HAP-1 (cell line): ENCODE data around the gene PLPP7.
"Not testable (repeated sequence)": the region's sequence is repeated elsewhere in the genome, so short reads cannot be mapped to it uniquely, and the experiment has no call there.

Experiments used
- DNase-seq, 2 experiments: peaks; one replicate each; pipeline ENCODE4 v3.0.0-alpha.2; 2016 to 2020; ENCODE audit warnings: low spot score in 2 of 2
- H3K27me3 ChIP-seq: fragments of 250-450 bp; sonication (Bioruptor Pico); 2 replicates; pipeline ENCODE4 v1.5.1; 2020; ENCODE audit warnings: low read depth, mild to moderate bottlenecking, moderate library complexity
- H3K36me3 ChIP-seq: fragments of 250-450 bp; sonication (Bioruptor Pico); replicated peaks from 2 replicates; pipeline ENCODE4 v1.5.1; 2020; ENCODE audit warnings: mild to moderate bottlenecking
- H3K4me1 ChIP-seq: fragments of 250-450 bp; sonication (Bioruptor Pico); 2 replicates; pipeline ENCODE4 v1.5.1; 2020; ENCODE audit warnings: mild to moderate bottlenecking
- H3K4me3 ChIP-seq: fragments of 250-450 bp; sonication (Bioruptor Pico); 2 replicates; pipeline ENCODE4 v1.5.1; 2020; ENCODE audit warnings: mild to moderate bottlenecking, moderate library complexity
- H3K9me3 ChIP-seq: fragments of 250-450 bp; sonication (Bioruptor Pico); 2 replicates; pipeline ENCODE4 v1.5.1; 2020; ENCODE audit warnings: mild to moderate bottlenecking, moderate library complexity
- in situ Hi-C: fragments of 300-500 bp; cut with MboI; formaldehyde crosslinking; loops from 3 replicates; pipeline ENCODE4 v1.14.3; 2020; ENCODE audit warnings: low sequenced_read_pairs, inconsistent platforms, mixed read lengths

The PLPP7 gene

DNA sequence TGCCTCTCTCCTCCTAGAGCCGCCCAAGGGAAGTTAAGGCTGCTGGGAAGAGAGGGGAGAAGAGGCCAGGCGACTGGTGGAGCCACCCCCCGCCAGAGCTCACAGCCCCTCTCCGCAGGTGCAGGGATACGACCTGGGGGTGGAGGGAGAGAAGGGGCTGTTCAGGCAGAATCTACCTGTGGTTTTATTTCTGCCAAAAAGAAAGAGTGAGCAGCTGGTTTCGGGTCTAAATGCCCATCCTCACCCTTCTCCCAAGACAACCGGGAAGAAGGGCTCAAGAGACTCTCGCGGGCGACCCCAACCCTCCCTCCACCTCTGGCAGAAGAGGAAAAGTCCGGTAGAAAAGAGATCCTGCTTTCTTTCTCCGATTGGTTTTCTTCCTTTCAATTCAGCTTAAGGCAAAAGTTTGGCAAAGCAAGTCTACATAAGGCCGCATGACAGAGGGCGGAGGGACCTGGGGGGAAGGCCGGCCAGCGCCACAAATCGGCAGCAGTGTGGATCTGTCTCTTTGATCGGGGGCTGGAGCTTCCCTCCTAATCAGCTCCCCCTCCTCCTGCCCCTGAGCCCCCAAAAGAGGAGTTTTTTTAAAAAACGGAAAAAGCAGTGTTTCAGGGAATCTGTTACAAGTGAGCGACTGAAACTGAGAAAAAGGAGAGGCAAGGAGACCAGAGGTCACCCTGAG is 29.5 kb upstream of the PLPP7 start:
- in situ Hi-C loops, result no loop called here

DNA sequence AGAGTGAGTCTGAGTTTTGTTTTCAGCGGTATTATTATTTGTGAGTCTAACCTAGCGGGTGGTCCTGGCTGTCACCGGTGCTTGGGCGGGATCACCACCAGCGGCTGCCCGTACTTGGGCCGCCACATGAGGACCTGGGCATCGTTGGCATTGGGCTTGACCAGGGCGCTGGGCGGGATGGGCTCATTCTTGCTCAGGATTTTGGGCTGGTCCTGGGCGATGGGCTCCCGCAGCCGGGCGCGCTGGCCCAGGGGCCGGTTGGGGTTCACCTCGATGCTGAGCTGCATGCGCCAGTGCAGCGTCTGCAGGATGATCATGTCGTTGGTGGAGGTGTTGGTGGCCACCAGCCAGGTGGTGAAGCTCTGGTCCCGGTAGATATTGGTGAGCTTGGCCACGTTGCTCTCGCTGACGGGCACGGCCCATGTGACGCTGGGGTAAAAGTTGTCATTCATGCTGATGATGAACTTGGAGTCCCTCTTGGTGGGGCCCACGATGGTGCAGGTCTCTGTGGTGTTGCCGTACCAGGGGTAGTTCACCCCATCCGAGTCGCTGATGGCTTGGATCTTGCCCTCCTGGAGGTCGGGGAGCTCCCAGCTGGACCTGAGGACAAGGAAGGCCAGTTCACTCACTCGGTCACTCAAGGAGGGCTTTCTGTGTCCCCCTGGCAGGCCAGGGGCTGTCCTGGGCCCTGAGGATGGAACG is 28.6 kb upstream of the PLPP7 start:
- no peaks in the 10 kb centered on the region for H3K27me3 ChIP-seq
- H3K4me1 ChIP-seq, result no peaks in the 10 kb centered on the region
- H3K4me3 ChIP-seq, result no peak overlapping the region
- H3K36me3 ChIP-seq, result peaks cover 25% of the 10 kb centered on the region
- no peak for DNase-seq
- no peaks in the 10 kb centered on the region for H3K9me3 ChIP-seq
- in situ Hi-C loops, result no loop called here

More for the DNA sequence above, 29.5 kb upstream of the PLPP7 start:
- Histone ChIP-seq H3K9me3 (no peaks in the 10 kb centered on the region), H3K4me1 (no peaks in the 10 kb centered on the region), H3K4me3 (no peak overlapping the region), H3K36me3 (peaks cover 25% of the 10 kb centered on the region), H3K27me3 (no peaks in the 10 kb centered on the region)
- DNase-seq, result no peak

DNA sequence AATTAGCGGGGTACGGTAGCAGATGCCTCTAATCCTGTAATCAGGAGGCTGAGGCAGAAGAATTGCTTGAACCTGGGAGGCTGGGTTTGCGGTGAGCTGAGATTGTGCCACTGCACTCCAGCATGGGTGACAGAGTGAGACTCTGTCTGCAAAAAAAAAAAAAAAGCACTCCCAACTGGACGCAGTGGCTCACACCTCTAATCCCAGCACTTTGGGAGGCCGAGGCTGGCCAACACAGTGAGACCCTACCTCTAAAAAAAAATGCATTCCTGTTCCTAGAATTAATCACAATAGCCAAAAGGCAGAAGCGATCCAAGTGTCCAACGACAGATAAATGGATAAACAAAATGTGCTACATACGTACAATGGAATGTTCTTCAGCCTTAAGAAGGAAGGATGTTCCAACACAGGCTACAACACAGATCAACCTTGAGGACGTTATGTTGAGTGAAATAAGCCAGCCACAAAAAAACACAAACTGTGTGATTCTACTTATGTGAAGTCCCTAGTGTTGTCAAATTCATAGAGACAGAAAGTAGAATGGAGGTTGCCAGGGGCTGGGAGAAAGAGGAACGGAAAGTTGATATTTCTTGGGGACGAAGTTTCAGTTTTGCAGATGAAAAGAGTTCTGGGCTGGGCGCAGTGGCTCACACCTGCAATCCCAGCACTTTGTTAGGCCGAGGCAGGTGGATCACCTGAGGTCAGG is 27.0 kb upstream of the PLPP7 start:
- Histone ChIP-seq H3K27me3 (no peaks in the 10 kb centered on the region), H3K9me3 (no peaks in the 10 kb centered on the region), H3K4me3 (no peak overlapping the region), H3K4me1 (no peaks in the 10 kb centered on the region), H3K36me3 (peaks cover 25% of the 10 kb centered on the region)
- in situ Hi-C loops, result no loop called here
- no peak for DNase-seq

DNA sequence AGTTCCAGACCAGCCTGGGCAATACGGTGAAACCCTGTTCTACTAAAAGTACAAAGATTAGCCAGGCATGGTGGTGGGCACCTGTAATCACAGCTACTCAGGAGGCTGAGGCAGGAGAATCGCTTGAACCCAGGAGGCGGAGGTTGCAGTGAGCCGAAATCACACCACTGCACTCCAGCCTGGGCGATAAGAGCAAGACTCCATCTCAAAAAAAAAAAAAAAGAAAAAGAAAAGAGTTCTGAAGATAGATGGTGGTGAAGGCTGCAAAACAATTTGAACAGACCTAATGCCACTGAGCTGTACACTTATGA is 26.5 kb upstream of the PLPP7 start:
- H3K9me3 ChIP-seq, H3K4me1 ChIP-seq, H3K27me3 ChIP-seq, in situ Hi-C loops, DNase-seq, H3K4me3 ChIP-seq: not testable (repeated sequence)
- peaks cover 25% of the 10 kb centered on the region for H3K36me3 ChIP-seq

DNA sequence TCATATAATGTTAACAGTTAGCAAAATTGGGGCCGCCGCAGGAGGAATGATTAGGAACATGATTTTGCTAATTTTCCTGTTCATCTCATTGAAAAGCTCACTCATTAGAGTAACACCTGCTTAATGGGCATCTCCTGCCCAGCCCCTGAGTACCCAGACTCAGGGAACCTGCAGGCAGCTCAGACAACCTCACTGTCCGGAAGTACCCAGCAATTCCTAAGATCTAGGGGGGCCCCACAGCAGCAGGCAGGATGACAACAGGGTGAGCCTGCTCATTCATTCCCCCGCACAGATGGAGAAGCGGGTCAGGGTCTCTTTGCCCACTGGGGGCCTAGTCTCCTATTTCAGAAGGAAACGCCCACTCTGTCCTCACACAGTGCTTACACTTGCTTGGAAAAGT is 25.8 kb upstream of the PLPP7 start:
- Histone ChIP-seq H3K4me3 (no peak overlapping the region), H3K4me1 (no peaks in the 10 kb centered on the region), H3K36me3 (peaks cover 22% of the 10 kb centered on the region), H3K9me3 (no peaks in the 10 kb centered on the region), H3K27me3 (no peaks in the 10 kb centered on the region)
- in situ Hi-C loops, result no loop called here
- no peak for DNase-seq

DNA sequence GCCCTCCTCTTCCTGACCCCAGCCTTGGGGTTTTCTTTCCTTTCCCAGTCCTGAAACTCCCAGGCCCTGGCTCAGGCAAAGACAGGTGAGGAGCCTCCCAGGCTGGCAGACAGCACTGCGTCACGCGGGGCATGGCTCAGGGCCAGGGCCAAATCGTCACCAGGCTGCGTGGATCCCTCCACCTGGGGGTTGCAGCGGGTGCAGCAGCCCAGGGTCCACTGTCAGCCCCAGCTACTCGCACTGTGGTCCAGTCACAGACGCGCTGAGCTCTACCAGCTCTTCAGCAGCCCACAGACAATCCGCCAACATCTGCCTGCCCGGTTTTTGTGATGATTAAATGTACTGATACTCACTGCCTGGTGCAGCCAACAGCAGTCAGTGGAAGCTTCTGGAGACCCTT is 25.3 kb upstream of the PLPP7 start:
- DNase-seq, result no peak
- no peaks in the 10 kb centered on the region for H3K4me1 ChIP-seq
- H3K36me3 ChIP-seq, result peaks cover 18% of the 10 kb centered on the region
- no peak overlapping the region for H3K4me3 ChIP-seq
- in situ Hi-C loops, result no loop called here
- no peaks in the 10 kb centered on the region for H3K9me3 ChIP-seq
- H3K27me3 ChIP-seq, result no peaks in the 10 kb centered on the region

DNA sequence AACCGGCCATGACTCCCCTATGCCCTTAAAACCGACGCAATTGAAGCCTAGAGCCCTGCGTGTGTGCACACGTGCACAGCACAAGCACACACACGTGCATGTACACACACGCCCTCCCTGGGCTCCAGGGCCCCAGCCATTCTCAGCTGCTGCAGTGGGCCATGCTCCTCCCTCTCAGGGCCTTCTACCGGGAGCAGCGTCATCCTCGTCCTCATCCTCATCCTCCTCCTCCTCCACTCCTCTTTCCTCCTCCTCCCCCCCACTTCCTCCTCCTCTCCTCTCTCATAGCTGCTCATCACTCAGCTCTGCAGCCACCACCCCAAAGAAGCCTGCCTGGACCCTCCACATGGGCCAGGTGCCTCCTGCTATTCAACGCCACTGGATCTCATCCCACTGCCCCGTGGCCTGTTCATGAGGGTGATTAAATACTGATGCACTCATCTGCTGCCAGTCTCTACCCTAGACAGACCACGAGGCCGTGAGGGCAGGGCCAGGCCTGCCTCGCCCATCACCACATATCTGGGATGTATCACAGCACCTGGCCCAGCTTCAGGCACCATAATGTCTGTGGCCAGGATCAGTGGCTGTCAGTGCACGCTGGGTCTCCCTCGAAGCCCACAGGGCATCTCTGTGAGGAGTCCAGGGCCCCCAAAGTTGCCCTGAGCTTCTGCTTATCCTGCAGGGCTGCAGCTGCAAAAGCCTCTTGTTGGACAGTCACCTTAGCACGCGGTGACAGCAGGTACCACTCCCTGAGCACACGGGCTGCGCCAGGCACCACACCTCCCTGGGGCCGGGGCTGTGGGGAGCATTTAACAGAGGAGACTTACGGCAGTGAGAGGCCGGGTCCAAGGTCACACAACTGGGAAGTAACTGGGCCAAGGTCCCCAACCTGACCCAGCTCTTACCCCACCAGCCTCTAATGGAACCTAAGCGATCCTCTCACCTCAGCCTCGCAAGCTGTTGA is 23.0 kb upstream of the PLPP7 start:
- peaks cover 6% of the 10 kb centered on the region for H3K4me1 ChIP-seq
- DNase-seq, result no peak
- H3K36me3 ChIP-seq, result peaks cover 9% of the 10 kb centered on the region; the same call in 1 of the 2 replicates
- H3K4me3 ChIP-seq, result no peak overlapping the region
- in situ Hi-C loops, result no loop called here
- H3K27me3 ChIP-seq, result no peaks in the 10 kb centered on the region
- H3K9me3 ChIP-seq, result no peaks in the 10 kb centered on the region

DNA sequence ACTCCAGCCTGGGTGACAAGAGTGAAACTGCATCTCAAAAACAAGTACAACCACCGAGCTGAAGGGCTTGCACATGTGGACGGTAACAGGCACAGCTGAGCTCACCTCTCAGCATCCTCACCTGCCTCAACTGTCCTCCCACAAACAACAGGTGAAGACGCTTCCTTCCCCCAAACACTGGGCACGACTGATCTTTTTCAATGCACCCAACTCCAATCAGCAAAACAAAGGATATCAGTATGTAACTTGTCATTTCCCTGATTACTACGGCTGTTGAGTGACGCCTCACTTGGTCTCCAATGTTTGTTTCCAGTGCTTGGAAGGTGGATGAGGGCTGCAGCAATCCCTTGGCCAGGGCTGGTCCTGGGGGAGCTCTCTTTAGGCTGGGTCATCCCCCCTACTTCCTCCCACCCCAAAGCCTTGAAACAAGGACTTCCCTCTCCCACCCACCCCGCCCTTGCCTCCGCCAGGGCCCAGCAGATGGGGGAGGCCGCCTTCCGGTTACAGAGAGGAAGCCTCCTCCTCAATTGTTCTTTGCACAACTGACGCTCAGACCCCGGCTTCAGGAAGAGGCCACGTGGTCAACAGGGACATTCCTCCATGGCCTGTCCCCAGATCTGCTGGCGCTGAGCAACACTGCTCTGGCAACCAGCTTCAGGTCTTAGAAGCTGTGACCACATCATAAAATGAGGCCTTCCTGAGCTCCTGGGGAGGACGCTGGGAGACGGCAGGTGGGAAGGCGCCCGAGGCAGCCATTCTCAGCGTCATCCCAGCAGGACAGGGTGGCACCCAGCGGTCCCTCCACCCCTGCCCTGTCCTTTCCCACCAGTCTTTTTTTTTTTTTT is 19.1 kb upstream of the PLPP7 start:
- in situ Hi-C loops, result no loop called here
- DNase-seq, result peak in 1 of 2 experiments; percentile 46
- Histone ChIP-seq H3K9me3 (no peaks in the 10 kb centered on the region), H3K4me1 (peaks cover 26% of the 10 kb centered on the region), H3K36me3 (peaks cover 11% of the 10 kb centered on the region), H3K4me3 (no peak overlapping the region), H3K27me3 (no peaks in the 10 kb centered on the region)

DNA sequence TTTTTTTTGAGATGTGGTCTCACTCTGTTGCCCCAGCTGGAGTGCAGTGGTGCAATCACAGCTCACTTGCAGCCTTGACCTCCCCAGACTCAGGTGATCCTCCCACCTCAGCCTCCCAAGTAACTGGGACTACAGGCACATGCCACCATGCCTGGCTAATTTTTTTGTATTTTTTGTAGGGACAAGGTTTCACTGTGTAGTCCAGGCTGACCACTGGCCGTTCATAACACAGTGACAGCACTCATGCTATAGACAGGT is 18.6 kb upstream of the PLPP7 start:
- H3K4me3 ChIP-seq, H3K27me3 ChIP-seq, H3K9me3 ChIP-seq, DNase-seq, in situ Hi-C loops: not testable (repeated sequence)
- H3K36me3 ChIP-seq, result peaks cover 11% of the 10 kb centered on the region
- peaks cover 28% of the 10 kb centered on the region for H3K4me1 ChIP-seq

DNA sequence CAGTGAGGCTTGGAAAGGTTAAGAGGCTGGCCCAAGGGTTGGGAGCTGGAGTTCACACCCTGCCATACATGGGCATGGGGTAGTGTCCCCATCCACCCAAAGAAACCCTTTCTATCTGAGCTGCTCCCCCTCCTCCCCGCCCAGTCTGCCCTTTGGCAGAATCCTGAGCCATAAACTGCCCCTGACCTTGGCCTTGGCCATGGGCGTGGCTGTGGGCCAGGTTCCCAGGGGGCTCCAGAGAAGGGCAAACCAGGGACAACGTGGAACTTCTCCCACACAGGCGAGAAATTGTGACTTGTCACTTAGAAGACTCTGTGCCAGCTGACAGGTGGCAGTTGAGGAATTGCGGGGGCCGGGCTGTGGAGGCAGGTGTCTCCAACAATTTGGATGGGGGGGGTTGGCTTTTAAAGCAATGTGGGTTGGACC is 18.0 kb upstream of the PLPP7 start:
- Histone ChIP-seq H3K27me3 (no peaks in the 10 kb centered on the region), H3K4me3 (no peak overlapping the region), H3K36me3 (peaks cover 11% of the 10 kb centered on the region), H3K9me3 (no peaks in the 10 kb centered on the region), H3K4me1 (peaks cover 31% of the 10 kb centered on the region)
- no peak for DNase-seq
- in situ Hi-C loops, result no loop called here

DNA sequence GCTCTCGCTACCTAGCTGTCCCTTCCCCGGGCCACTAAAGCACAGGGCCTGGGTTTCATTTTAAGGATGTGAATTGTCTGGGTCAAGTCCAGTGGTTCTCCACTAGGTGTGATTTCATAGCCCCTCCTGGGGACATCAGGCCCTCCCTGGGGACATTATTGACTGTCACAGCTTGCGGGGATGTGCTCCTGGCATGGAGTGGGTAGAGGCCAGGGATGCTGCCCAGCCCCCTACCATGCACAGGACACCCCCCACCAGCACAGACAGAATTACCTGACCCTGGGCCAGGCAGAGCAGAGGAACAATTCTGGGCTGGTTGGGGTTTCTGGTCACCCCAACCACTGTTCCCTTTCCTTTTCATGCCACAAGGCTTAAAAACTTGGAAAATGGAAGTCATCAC is 17.3 kb upstream of the PLPP7 start:
- Histone ChIP-seq H3K4me3 (0 out of 2 replicates have a peak overlapping the region, but pooled peaks have one; percentile 54), H3K4me1 (peaks cover 31% of the 10 kb centered on the region), H3K27me3 (no peaks in the 10 kb centered on the region), H3K9me3 (no peaks in the 10 kb centered on the region), H3K36me3 (peaks cover 11% of the 10 kb centered on the region)
- in situ Hi-C loops, result no loop called here
- DNase-seq, result no peak

DNA sequence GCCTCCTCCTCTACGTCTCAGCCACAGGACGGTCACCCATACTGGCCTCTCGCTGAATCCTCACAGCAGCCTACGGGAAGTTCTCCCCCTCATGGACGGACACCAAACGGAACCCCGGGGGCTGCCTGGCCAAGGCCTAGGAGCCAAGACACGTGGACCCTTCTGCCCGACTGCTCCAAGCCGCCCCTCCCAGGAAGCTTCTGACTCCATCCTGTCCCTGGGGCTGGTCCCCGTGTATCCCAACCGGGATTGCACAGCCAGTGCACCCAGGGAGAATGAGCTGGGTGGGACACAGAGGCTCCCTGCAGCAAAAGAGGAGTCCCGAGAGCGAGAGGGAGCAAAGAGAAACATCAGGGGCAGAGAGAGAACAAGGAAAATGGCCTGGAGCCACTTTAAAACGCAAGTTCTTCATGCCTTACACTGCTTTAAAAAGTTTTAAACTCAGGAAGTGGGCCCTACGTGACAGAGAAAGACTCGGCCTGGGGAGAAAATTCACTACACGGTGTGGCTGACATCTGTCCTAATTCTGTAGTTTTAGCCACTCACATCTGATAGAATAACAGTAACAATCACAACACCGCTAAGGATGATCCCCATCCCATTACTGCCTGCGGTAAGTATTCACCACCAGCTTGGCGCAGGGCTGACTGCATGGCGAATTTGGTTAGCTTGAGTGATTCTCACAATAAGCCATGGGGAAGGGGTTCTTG is 16.2 kb upstream of the PLPP7 start:
- Histone ChIP-seq H3K4me1 (peaks cover 31% of the 10 kb centered on the region), H3K4me3 (peak overlapping the region; percentile 54)
- DNase-seq, result peak; percentile 43 to 76

More for the DNA sequence above, 16.2 kb upstream of the PLPP7 start:
- in situ Hi-C loops, result no loop called here
- H3K36me3 ChIP-seq, result peaks cover 11% of the 10 kb centered on the region
- H3K27me3 ChIP-seq, result no peaks in the 10 kb centered on the region
- H3K9me3 ChIP-seq, result no peaks in the 10 kb centered on the region
